Measurements from ENCODE around the gene SFI1. TPM values are rescaled to one million over a fixed set of nuclear protein-coding genes. Genes with fewer than 3 reads are reported as not detected.

Gene SFI1
- total RNA-seq, 2 donors from 2014 or later: 27.8 to 46.8 TPM

- intact Hi-C loops (cut with DNase I): no loop called here
- WGBS, 2 donors: 76 to 84% methylated on average over 9 of the region's 9 CpGs
These were observed 109.7 kb downstream of the SFI1 start for GRCh38 chr22:31605851-31606585.

GRCh38 chr22:31607696-31608095 is 111.4 kb downstream of the SFI1 start:
- Histone ChIP-seq H3K27ac (no peak overlapping the region), H3K4me3 (no peak overlapping the region), H3K27me3 (no peaks in the 10 kb centered on the region), H3K4me1 (no peaks in the 10 kb centered on the region), H3K36me3 (replicated peaks in 1 of 2; ENCODE audit: insufficient read depth in 1 of 2, low read depth in 2 of 2) (peaks cover 0 to 3% of the 10 kb centered on the region in 2 donors), H3K9me3 (no peaks in the 10 kb centered on the region)
- TF ChIP-seq POLR2A (IDR thresholded peaks at IDR 0.05) (no peak), CTCF (IDR thresholded peaks at IDR 0.05) (no peak)
- WGBS, 2 donors: 95 to 100% methylated on average over 1 to 7 of the region's 7 CpGs
- DNase-seq (no peak), ATAC-seq (no peak)
- intact Hi-C loops (cut with DNase I): no loop called here

More at GRCh38 chr22:31605851-31606585, 109.7 kb downstream of the SFI1 start:
- Histone ChIP-seq H3K9me3 (no peaks in the 10 kb centered on the region), H3K36me3 (replicated peaks in 1 of 2; ENCODE audit: insufficient read depth in 1 of 2, low read depth in 2 of 2) (peaks cover 0 to 3% of the 10 kb centered on the region in 2 donors), H3K4me3 (no peak overlapping the region), H3K4me1 (no peaks in the 10 kb centered on the region), H3K27ac (no peak overlapping the region), H3K27me3 (no peaks in the 10 kb centered on the region)
- ATAC-seq (no peak), DNase-seq (peak in 1 of 4 donors; percentile 75)
- TF ChIP-seq POLR2A (IDR thresholded peaks at IDR 0.05) (no peak), CTCF (IDR thresholded peaks at IDR 0.05) (no peak)

GRCh38 chr22:31609716-31610115 is 113.4 kb downstream of the SFI1 start:
- no peaks in the 10 kb centered on the region for H3K36me3 ChIP-seq (replicated peaks in 1 of 2; ENCODE audit: insufficient read depth in 1 of 2, low read depth in 2 of 2)
- H3K9me3 ChIP-seq: no peaks in the 10 kb centered on the region
- 84 to 90% methylated on average over 10 of the region's 10 CpGs for WGBS, 2 donors
- DNase-seq (no peak), ATAC-seq (no peak)
- intact Hi-C loops (cut with DNase I): no loop called here
- TF ChIP-seq CTCF (IDR thresholded peaks at IDR 0.05) (no peak), POLR2A (IDR thresholded peaks at IDR 0.05) (no peak)
- H3K27me3 ChIP-seq: no peaks in the 10 kb centered on the region
- no peaks in the 10 kb centered on the region for H3K4me1 ChIP-seq
- no peak overlapping the region for H3K4me3 ChIP-seq
- H3K27ac ChIP-seq: no peak overlapping the region

- Histone ChIP-seq H3K9me3 (no peaks in the 10 kb centered on the region), H3K36me3 (replicated peaks in 1 of 2; ENCODE audit: insufficient read depth in 1 of 2, low read depth in 2 of 2) (no peaks in the 10 kb centered on the region), H3K27ac (no peak overlapping the region), H3K4me1 (no peaks in the 10 kb centered on the region), H3K27me3 (no peaks in the 10 kb centered on the region), H3K4me3 (no peak overlapping the region)
- TF ChIP-seq POLR2A (IDR thresholded peaks at IDR 0.05) (no peak), CTCF (IDR thresholded peaks at IDR 0.05) (no peak)
- no peak for DNase-seq
- WGBS, 2 donors: 80% methylated on average over 5 of the region's 6 CpGs; no CpG with 5 or more reads in 1 of the 2 donors
- no peak for ATAC-seq
- intact Hi-C loops (cut with DNase I): no loop called here
These were observed 114.3 kb downstream of the SFI1 start for GRCh38 chr22:31610611-31611010.
